Neutrophil (primary cell): ENCODE results near the gene NID1.
"Not testable (repeated sequence)": the region's sequence is repeated elsewhere in the genome, so short reads cannot be mapped to it uniquely, and the experiment has no call there.

ENCODE experiments used
- H3K27ac ChIP-seq: fragments of 200-600 bp; sonication (generic); 2 replicates; pipeline ENCODE4 v1.5.1; 2016; ENCODE audit warnings: mild to moderate bottlenecking, moderate library complexity
- H3K27me3 ChIP-seq: fragments of 200-600 bp; sonication (generic); 2 replicates; pipeline ENCODE4 v1.6.0; 2016; ENCODE audit warnings: mild to moderate bottlenecking
- H3K36me3 ChIP-seq: fragments of 200-600 bp; sonication (generic); 2 replicates; pipeline ENCODE4 v1.5.1; 2017
- H3K4me1 ChIP-seq, 2 experiments: fragments of 200-600 bp in 1 of 2; sonication (generic) in 1 of 2; 1 replicate in 1 of 2; 2 replicates in 1 of 2; pipeline versions ENCODE4 v1.5.1 to v1.6.1; 2013 to 2016; ENCODE audit warnings: low read depth in 1 of 2, low read length in 1 of 2, mild to moderate bottlenecking in 1 of 2, moderate library complexity in 1 of 2; ENCODE audit not compliant: control insufficient read depth in 1 of 2, insufficient read depth in 1 of 2
- H3K4me3 ChIP-seq, 2 experiments: fragments of 200-600 bp in 1 of 2; sonication (generic) in 1 of 2; 1 replicate in 1 of 2; 2 replicates in 1 of 2; pipeline ENCODE4 v1.5.1; 2013 to 2016; ENCODE audit warnings: low read depth in 1 of 2, low read length in 1 of 2, mild to moderate bottlenecking in 1 of 2, moderate library complexity in 1 of 2
- H3K9me3 ChIP-seq: fragments of 200-600 bp; sonication (generic); 2 replicates; pipeline ENCODE4 v1.5.1; 2016
- TF ChIP-seq, protein P1 (sequence below): fragments of 200-600 bp; sonication (generic); IDR thresholded peaks from 2 replicates; pipeline ENCODE4 v1.5.1; 2016; ENCODE audit warnings: antibody characterized with exemption

Gene NID1

DNA sequence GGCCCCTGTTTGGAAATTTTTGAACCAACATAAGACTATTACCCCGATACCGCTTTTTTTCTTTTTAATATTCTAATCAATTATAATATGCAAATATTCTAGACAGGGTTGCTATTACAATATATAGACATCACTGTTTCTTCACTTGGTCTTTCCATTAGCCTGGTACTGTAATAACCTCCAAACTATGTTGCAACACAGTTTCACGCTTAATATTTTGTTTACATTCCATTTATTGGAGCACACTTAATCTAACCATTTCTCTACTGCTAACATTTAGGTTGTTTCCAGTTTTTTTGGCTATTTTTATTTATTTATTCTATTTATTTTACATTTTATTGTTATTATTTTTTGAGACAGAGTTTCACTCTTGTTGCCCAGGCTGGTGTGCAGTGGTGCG, 17.6 kb upstream of the NID1 start:
- Histone ChIP-seq H3K27ac (no peak overlapping the region), H3K27me3 (peaks cover 6% of the 10 kb centered on the region), H3K4me1 (no peaks in the 10 kb centered on the region), H3K4me3 (no peak overlapping the region), H3K9me3 (no peaks in the 10 kb centered on the region), H3K36me3 (no peaks in the 10 kb centered on the region)
- TF ChIP-seq, protein P1, sequence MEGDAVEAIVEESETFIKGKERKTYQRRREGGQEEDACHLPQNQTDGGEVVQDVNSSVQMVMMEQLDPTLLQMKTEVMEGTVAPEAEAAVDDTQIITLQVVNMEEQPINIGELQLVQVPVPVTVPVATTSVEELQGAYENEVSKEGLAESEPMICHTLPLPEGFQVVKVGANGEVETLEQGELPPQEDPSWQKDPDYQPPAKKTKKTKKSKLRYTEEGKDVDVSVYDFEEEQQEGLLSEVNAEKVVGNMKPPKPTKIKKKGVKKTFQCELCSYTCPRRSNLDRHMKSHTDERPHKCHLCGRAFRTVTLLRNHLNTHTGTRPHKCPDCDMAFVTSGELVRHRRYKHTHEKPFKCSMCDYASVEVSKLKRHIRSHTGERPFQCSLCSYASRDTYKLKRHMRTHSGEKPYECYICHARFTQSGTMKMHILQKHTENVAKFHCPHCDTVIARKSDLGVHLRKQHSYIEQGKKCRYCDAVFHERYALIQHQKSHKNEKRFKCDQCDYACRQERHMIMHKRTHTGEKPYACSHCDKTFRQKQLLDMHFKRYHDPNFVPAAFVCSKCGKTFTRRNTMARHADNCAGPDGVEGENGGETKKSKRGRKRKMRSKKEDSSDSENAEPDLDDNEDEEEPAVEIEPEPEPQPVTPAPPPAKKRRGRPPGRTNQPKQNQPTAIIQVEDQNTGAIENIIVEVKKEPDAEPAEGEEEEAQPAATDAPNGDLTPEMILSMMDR = no peak

DNA sequence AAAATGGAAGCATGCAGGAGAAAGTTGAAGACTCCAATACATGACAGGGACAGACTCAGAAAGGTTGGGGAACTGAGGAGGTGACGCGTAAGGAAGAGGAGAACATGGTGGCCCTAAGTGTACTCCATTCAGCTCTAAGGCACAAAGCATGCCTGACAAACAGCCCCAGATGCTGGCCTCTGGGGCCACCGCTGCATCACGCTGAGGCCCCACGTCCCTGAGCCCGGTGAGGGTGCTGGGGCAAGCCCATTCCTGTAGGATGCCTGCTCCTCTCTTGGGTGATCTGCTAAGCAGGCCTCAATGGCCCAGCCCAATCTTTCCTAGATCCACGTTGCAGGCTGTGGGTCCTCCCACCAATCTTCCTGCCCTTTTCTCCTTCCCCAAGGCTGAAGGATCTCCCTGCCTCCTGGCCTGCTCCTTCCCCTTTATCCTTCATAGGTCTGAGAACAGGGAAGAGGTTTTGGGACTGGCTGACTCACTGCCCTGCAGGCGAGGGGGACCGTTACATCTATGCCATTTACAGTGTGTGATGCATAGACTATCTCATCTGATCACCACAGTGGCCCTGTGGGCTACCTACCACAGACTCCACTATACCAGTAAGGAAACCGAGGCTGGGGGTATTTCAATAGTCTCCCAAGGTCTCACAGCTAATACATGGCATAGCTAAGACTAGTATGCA, 16.8 kb upstream of the NID1 start:
- TF ChIP-seq, protein P1 = no peak
- Histone ChIP-seq H3K36me3 (no peaks in the 10 kb centered on the region), H3K4me1 (no peaks in the 10 kb centered on the region), H3K4me3 (no peak overlapping the region), H3K27me3 (peaks cover 6% of the 10 kb centered on the region), H3K27ac (no peak overlapping the region), H3K9me3 (no peaks in the 10 kb centered on the region)

DNA sequence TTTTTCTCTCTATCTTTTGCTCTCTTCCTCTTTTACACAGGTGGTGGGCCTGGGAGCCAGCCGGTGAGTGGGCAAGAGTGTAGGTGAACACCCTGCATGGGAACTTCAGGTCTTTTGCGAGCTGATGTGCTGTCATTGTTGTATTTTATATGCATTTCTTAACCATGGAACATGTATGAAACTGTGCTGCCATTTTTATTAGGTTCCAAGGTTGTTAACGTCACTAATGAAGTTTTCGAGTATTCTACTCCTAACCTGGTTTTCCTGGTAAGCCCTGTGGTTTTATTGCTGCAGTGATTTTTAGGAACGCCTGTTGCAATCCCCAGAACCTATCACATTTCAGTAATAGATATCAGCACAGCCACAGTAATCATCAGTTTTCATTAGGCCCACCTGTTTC, 14.8 kb upstream of the NID1 start:
- Histone ChIP-seq H3K4me3 (no peak overlapping the region), H3K4me1 (no peaks in the 10 kb centered on the region), H3K9me3 (no peaks in the 10 kb centered on the region), H3K27me3 (peaks cover 6% of the 10 kb centered on the region), H3K27ac (no peak overlapping the region), H3K36me3 (no peaks in the 10 kb centered on the region)
- TF ChIP-seq, protein P1 = no peak

DNA sequence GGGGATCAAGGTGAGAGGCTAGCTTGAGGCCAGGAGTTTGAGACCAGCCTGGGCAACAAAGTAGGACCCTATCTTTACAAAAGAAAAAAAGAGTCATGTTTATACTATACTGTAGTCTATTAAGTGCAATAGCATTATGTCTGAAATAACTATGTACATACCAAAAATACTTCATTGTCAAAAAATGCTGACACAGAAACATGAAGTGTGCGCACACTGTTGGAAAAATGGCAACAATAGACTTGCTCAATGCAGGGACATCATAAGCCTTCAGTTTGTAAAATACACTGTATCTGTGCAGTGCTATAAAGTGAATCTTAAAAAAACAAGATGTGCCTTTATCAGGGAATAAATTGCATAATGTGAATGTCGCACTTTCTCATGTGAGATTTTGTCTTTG, 14.1 kb upstream of the NID1 start:
- H3K4me1 ChIP-seq = no peaks in the 10 kb centered on the region
- H3K27ac ChIP-seq = no peak overlapping the region
- H3K36me3 ChIP-seq = no peaks in the 10 kb centered on the region
- H3K27me3 ChIP-seq = peaks cover 6% of the 10 kb centered on the region
- no peaks in the 10 kb centered on the region for H3K9me3 ChIP-seq
- TF ChIP-seq, protein P1 = no peak
- H3K4me3 ChIP-seq = no peak overlapping the region

DNA sequence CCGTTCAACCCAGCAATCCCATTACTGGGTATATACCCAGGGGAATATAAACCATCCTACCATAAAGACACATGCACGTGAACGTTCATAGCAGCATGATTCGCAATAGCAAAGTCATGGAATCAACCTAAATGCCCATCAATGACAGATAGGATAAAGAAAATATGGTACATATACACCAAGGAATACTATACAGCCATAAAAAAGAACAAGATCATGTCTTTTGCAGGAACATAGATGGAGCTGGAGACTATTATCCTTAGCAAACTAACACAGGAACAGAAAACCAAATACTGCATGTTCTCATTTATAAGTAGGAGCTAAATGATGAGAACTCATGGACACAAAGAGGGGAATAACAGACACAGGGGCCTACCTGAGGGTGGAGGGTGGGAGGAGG, 13.2 kb upstream of the NID1 start:
- not testable (repeated sequence) for H3K4me3 ChIP-seq, H3K27ac ChIP-seq, H3K9me3 ChIP-seq, H3K27me3 ChIP-seq, H3K4me1 ChIP-seq, H3K36me3 ChIP-seq

DNA sequence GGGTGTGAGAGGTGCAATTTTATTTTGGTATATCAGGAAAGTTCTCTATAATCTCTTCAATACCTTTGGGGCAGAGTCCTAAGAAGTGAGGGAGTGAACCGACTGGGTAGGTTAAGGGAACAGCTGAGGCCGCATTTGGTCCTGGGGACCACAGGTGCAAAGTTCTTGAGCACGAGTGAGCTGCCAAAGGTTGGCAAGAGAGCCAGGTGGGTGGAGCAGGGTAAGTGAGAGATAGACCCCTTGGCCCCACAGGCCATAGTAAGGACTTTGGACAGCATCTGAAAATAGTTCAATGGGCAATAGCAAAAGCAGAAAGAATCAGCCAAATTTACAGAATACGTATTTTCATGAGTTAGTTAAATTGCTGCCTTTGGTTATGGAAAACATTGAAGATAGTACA, 11.0 kb upstream of the NID1 start:
- TF ChIP-seq, protein P1 = no peak
- no peak overlapping the region for H3K4me3 ChIP-seq
- peaks cover 9% of the 10 kb centered on the region for H3K27me3 ChIP-seq
- no peak overlapping the region for H3K27ac ChIP-seq
- no peaks in the 10 kb centered on the region for H3K36me3 ChIP-seq
- H3K4me1 ChIP-seq = no peaks in the 10 kb centered on the region
- H3K9me3 ChIP-seq = no peaks in the 10 kb centered on the region
